SKM-1 (cell line): ENCODE measurements around the gene MLST8.
"Not testable (repeated sequence)": the region's sequence is repeated elsewhere in the genome, so short reads cannot be mapped to it uniquely, and the experiment has no call there.

Source experiments
- DNase-seq: peaks from one replicate; lab custom pipeline; 2025; ENCODE audit not compliant: unreplicated experiment; lab: John Stamatoyannopoulos, UW

The MLST8 gene

DNA sequence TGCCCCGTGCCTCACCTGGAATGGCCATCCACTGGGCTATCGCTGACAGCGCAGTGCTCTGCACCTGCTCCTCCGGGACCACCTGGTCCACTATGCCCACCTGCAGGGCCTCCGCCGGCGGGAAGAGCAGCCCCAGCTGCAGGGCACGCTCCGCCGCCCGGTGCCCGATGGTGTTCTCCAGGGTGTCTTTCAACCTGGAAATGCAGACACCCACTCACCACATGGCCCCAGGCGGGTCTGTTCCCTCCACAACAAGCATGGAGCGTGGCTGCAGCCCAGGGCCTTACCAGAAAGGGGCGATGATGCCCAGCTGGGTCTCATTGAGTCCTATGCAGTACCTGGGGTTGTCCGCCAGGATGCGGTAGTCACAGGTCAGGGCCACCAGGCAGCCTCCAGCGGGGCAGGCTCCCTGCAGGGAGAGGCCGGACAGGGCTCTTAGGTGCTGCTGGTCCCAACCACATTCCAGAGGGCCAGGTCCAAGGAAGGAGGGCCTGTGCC lies 37.8 kb downstream of the MLST8 start:
- DNase-seq, result no peak

- DNase-seq, result no peak
These were observed 38.5 kb downstream of the MLST8 start for GRCh38 chr16:2243781-2244180.

GRCh38 chr16:2244301-2244700 lies 39.0 kb downstream of the MLST8 start:
- no peak for DNase-seq

DNA sequence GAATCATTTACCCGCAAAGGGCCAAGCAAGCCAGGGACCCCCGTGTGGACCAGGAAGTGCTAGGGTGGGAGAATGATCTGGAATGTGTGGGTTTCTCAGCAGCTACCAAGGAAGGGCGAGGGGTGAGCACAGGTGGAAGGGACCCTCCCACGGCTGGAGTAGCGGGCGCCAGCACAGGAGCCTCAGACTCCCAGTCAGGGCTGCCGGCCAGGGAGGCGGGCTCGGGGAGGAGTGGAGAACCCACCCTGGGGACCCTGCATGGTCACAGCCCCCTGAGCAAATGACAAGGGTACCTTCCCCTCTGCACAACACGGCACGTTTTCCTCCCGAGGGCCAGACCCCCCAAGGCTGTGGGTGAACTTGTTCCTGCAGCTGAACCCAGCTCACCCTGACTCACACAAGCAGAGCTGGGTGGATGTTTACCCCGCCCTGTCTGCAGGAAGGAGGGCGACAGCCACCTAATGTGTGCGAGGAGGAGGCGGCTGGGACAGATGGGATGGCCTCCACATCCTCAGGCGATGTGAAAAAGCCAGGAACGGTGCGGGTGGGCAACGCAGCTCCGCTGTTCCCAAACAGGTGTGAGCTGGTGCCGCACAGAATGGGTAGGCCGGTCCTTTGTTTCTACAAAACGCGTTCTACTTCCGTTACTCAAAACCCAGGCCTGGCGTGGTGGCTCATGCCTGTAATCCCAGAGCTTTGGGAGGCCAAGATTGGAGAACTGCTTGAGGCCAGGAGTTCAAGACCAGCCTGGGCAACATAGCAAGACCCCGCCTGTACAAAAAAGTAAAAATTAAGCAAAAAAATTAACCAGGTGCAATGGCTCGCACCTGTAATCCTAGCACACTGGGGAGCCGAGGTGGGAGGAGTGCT lies 39.9 kb downstream of the MLST8 start:
- DNase-seq, result no peak

- no peak for DNase-seq
These were observed 41.1 kb downstream of the MLST8 start for GRCh38 chr16:2246301-2246885.

GRCh38 chr16:2250652-2251295 lies 45.5 kb downstream of the MLST8 start:
- DNase-seq, result no peak

GRCh38 chr16:2251296-2252111 lies 46.2 kb downstream of the MLST8 start, which contains the start of gene ECI1:
Gene ECI1 (minus strand): TSS chr16:2251587. CDS start chr16:2251566, 21 bp downstream.
- DNase-seq, result peak; percentile 85

DNA sequence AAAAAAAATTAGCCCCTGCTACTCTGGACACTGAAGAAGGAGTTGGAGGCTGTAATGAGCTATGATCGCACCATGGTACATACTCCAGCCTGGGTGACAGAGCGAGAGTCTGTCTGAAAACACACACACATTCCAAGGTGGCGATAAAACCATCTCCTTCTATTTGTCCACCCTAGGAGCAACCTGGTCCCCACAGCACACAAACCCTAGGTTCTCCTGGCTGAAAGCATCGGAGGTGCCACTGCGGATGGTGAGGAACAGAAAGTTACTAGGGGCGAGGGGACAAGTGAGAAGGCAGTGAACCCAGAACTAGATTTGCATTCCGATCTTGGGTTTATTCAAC lies 47.5 kb downstream of the MLST8 start:
- DNase-seq, result no peak

DNA sequence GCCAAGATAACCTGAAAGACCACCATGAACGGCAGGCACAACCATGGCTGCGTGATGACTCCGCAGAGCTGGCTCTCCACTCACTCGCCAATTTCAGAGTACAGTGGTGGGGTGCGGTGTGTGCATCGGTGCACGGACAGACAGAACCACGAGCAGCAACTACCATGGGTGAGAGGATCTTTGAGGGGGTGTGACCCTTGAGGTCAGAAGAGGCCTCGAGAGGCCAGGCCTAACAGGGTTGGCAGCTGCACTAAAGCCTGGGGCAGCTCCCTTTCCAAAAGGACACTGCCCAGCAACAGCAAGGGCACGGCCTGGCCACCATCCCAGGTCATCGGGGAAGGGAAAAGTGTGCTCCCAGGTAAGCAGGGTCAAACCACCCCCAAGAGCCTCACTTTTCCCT lies 48.0 kb downstream of the MLST8 start:
- no peak for DNase-seq

- DNase-seq, result no peak
These were observed 51.4 kb downstream of the MLST8 start for GRCh38 chr16:2256531-2257140.

GRCh38 chr16:2257726-2258125 lies 52.5 kb downstream of the MLST8 start:
- DNase-seq, result no peak

- not testable (repeated sequence) for DNase-seq
These were observed 53.3 kb downstream of the MLST8 start for GRCh38 chr16:2258530-2258929.
